GM19193 (cell line): Measurements from ENCODE around the gene MGAT5.

ENCODE experiments used
- POLR2A ChIP-seq: IDR thresholded peaks from 4 replicates; pipeline ENCODE4 v1.6.1; 2011; ENCODE audit not compliant: insufficient read depth, insufficient read length; ENCODE audit errors: extremely low read depth

MGAT5 gene

DNA sequence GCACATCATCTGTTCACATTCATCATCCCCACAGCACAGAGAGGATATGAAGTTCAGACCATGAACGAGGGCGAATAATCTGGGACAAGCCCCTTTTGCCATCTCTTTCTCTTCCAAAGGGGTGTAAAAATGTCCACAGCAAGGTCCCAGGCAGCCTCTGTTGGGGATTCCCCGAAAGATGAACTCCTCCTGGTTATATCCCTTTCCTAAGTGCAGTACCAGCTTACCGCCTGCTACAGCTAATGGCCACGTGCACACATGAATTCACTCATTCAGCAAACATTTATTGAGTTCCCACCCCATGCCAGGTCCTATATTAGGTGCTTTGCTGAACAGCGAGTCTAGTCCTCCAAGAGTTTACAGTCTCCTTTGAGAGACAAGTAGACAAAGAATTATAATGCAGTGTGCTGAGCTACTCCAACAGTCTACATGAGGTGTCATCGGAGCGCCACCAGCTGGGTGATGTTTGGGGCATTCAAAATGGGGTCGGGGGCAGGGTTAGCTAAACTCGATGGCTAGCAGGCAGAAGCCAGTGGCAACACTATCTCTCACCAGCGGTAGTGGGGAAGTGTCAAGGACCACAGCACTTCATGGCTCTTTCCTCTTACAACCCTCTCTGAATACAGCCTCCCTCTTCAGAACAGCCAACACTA, 236.0 kb downstream of the MGAT5 start:
- no peak for TF ChIP-seq POLR2A

- no peak for TF ChIP-seq POLR2A
Measured at GRCh38 chr2:134490559-134490958, 236.7 kb downstream of the MGAT5 start.

DNA sequence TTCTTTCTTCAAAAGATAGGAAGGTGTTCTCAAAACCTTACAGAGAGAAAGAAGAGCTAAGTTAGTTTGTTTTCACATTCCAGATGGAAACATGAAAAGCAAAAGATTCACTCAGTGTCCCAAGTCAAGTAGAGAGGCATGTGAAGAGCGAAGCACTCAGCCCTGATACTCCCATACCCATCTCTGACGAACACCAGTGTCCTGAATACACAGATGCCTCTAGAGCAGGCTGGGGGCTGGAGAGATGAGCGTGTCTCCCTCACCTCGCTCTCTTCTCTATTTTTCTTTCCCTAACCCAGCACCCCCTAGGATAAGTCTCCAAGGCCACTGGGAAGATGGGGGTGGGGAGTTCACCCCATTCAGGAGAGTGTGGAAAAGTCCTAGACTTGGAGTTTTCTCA, 237.2 kb downstream of the MGAT5 start:
- no peak for TF ChIP-seq POLR2A

DNA sequence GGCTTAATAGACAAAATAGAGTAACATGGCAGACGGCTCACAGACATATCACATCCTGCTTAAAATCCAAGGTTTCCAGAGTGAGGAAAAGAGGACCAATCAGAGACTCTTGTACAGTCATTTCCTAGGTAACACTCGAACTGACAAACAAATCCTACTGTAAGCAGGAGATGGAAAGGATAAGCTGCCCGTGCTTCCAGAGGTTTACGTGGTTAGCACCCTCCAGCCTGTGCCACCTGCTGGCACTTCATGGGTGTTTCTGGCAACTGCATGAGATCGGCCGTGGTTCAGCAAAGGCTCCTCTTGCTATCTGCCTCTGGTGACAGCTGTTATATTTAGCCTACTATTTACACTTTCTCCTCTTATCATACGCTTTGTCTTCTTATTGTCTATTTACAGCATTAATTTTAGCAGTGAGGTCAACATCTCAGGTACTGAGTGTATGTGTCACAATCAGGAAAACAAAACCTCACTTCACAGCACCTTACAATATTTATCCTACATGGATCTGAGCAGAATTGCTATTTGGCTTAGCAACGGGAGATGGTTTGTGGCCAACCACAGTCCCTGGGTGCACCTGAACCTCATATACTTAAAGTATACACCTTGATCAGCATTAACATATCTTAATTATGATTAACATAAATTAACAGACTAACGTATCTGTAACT, 238.0 kb downstream of the MGAT5 start:
- no peak for TF ChIP-seq POLR2A

GRCh38 chr2:134493797-134494196, 239.9 kb downstream of the MGAT5 start:
- no peak for TF ChIP-seq POLR2A

DNA sequence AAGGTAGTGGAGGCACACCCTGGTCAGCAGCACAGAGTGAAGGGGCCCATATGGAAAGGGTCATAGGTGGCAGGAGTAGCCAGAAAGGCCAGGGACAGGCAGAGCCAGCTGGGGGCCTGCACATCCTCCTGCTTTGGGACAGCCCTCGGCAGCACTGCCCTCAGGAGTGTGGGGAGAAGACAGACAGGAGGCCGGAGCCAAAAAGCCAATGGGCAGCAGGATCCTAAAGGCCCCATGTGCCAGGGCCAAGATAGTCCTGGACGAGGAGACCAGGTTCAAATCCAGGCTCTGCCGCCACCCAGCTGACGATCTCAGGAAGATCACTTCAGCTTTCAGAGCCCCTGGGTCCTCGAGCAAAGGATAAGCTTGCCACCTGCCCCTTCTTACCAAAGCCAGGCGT, 244.8 kb downstream of the MGAT5 start:
- TF ChIP-seq POLR2A: no peak

DNA sequence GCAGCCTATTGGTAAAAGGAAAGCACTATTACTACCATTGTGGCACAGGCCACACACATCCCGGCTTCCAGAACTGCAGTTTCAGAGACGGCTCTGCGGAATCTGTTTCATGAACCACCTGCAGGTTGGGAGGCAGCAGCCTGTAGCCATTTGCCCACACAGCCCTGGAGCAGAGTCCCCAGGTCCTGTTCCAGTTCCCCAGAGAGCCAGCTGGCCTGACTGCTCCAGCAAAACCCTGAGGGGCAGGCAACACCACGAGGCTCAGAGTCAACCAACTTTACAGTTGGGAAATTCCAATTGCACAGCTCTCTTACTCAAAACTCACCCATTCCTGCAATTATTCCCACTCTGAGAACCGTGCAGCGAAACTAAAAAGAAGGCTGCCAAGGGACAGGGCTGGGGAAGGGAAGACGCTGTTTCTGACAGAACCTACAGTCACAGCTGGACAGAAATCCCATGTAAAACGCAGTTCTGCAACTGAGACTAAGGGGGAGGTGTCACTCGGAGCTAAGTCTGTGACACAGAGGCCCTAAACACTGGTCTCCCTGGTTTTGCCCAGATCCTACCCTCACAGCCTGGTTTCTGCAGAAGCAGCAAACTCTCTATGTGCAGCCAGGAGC, 245.5 kb downstream of the MGAT5 start:
- TF ChIP-seq POLR2A: no peak

GRCh38 chr2:134500211-134500935, 246.5 kb downstream of the MGAT5 start:
- TF ChIP-seq POLR2A: no peak

GRCh38 chr2:134501476-134502091, 247.7 kb downstream of the MGAT5 start:
- no peak for TF ChIP-seq POLR2A

DNA sequence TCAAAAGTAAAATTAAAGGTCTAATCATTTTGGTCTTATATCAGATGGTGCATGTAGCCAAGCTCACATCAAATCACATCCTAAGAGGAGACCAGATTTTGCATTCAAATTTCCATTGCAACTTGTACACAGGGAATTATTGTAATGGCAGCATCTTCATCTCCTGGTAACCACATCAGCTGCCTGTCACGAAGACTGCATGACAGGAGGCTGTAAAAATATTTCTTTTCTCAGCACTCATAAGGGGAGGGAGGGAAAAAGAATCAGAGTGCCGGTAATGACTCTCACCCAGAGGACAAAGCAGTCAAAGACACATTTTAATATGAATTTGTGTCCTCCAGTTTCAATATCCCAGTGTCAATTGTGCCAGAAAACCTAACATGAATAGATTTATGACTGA, 248.2 kb downstream of the MGAT5 start:
- no peak for TF ChIP-seq POLR2A
